ENCODE results near the gene SMCO2. TPM values are rescaled to one million over a fixed set of nuclear protein-coding genes. Genes with fewer than 3 reads are reported as not detected.

SMCO2 gene
- under 1 TPM in 1 of 2 donors, not detected in 1; 0.67 TPM for total RNA-seq
- long read RNA-seq, donor 1: 0 reads
- long read RNA-seq, donor 2: 0 reads

DNA sequence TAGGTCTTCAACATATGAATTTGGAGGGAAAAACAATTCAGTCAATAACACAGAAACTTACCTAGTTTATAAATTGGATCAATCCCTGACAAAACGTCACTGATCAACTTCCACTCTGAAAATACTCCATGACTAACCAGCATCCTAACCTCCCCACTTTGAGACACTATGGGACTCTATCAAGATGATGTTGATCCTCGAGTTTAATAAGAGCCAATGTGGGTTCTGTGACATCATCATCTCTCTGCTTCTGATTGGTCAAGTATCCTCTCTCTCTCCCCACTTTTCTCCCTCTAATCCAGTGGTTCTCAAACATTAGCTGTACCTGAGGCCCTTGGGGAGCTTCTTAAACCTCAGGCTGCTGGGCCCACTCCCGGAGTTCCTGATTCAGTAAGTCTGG, at the start of gene SMCO2:
Gene SMCO2 (plus strand): TSS at position 301 of the 400 bp plus-strand sequence. CDS start 23,896 bp downstream, outside the sequence.
- DNase-seq (ENCODE audit: low spot score): no peak
- intact Hi-C loops (cut with DNase I): no loop called here

DNA sequence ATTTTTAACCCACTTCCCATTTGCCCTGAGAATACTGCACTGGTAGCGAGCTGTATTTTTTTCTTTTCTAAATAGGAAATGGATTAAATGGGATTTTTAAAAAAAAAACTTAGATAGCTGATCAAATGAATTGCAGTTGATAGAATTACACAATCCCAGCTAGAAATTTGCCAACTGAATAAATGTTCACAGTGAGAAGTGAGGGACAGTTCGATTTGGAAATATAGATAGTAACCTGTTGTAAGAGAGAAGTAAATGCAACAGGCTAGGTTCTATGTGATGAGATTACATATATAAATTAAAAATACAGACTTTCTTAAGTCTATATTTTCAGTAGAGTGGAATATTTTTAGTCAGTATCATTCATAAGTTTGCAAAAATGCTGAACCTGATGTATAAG, 48.1 kb upstream of the SMCO2 start:
- intact Hi-C loops (cut with DNase I): loop anchor here in 1 of 2 donors (5.0 kb wide), 1 partner anchor 1624 kb away; no protein-coding TSS in a partner anchor
- DNase-seq (ENCODE audit: low spot score): no peak

DNA sequence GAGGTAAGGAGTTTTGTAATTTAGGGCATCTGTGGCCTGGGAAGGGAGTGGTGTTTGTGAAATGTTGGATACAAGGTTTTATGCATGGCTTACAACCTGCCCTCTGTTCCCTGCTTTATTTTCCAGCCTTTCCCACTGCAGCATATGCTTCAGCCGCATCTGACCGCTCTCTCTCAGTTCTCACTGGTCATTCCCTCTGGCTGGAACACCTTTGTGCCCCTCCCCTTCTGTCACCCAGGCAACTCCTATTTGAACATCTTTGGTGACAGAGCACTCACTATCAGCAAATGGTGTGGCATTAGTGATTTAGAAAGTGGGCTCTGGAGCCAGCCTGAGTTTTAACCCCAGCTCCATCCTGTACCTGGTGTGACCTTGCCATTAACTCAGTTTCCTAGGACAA, 47.5 kb upstream of the SMCO2 start:
- DNase-seq (ENCODE audit: low spot score): no peak
- intact Hi-C loops (cut with DNase I): loop anchor here in 1 of 2 donors (5.0 kb wide), 1 partner anchor 1623 kb away; no protein-coding TSS in a partner anchor

DNA sequence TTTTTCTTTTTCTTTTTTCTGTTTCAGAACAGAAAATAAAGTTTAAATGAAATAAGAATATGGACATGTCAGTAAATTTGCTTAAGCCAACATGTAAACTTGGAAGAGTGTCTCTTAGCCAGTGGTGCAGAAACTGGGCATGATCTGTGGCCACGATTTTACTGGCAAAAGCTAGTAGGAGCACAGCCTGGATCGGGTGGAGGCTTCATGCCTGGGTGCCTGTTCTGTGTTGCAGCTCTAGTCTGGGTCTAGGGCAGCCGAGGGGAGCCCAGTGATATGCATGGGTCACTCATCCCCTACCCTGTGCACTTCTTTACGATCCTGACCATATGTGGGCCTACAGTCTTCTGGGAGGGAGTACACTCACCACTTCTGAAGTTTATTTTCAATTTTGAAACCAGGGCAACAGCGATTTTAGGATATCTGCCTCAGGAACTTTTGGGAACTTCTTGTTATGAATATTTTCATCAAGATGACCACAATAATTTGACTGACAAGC, 45.6 kb upstream of the SMCO2 start:
- intact Hi-C loops (cut with DNase I): no loop called here

DNA sequence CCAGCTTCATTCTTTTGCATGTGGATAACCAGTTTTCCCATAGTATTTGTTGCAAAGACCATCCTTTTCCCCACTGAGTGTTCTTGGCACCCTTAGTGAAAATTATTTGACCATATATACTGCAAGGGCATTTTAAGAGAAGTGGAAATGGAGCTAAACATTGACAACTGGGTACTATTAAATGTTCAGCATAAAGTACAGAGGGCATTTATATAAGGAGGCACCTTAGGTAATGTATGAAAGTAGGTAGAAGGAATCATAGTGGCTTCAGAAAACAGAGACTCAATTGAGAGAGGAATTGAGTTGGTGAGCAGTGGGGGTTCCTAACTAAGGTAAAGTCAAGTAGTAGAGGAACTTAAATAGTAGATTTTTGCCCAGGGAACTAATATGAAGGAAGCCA, 34.5 kb upstream of the SMCO2 start:
- DNase-seq (ENCODE audit: low spot score): no peak
- intact Hi-C loops (cut with DNase I): no loop called here

More for the DNA sequence above, 45.6 kb upstream of the SMCO2 start:
- no peak for DNase-seq (ENCODE audit: low spot score)

DNA sequence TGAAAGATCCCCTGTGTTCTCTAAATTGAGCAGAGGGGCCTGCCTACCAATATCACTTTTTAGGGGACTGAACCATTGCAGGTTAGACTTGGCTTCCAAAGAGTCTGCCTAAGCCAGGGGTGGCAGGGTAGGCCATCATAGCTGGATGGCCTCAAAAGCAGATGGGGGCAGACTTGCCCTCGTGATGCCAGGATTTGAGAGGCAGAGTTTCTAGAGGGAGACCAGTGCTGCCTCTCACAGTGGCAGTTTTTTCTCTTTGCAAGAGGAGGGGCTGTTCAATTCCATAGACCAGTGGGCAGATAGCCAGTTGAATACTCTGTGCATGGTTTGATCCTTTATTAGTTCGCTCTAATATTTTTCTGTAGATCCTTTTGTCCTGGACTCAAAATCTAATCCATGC, 23.8 kb upstream of the SMCO2 start:
- intact Hi-C loops (cut with DNase I): loop anchor here (10.0 kb wide), 2 partner anchors 212 to 232 kb away; no protein-coding TSS in a partner anchor
- DNase-seq (ENCODE audit: low spot score): no peak

DNA sequence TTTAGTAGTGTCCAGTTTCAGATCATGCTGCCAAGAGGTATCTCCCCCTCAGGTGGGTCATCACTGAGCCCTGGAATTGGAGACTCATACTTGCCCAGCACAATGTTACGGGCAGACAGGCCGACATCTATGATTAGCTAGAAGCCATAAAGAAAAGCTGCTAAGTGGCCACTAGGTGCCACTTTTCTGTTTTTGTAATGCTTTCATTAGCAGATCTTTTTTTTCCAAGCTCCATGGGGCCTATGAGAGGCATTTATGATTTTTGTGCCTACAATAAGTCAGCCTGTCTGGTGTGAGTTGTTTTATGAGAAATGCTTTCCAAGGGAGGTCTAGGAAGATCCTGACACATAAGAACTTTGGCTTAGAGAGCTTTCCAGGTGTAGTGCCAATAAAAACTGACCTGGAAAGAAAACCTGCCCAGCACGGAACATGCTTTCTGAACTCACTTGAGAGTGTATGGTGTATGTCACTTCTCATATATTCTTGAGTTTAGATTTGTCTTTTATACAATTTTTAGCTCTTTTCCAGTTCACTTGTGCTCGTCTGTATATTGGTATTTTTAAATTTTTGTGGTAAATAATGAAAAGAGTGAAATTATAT, 21.8 kb upstream of the SMCO2 start:
- intact Hi-C loops (cut with DNase I): loop anchor here (10.0 kb wide), 2 partner anchors 210 to 230 kb away; no protein-coding TSS in a partner anchor
- no peak for DNase-seq (ENCODE audit: low spot score)

DNA sequence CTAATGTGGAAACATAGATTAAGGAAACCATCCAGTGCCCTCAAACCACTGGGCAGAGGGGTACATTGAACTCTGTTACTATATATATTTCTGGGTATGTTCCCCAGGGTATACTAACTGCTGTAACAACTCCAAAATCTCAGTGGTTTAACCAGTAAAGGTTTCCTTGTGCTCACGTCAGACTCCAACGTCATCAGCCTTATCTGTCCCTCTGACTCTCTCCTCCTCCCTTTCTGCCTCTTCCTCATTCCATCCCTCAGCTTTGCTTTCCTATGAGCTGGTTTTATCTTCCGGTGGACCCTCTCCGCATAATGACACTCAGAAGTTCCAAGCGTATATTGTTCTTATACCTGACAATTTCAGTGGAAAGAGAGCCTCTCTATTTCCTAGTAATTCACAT, 21.2 kb upstream of the SMCO2 start:
- DNase-seq (ENCODE audit: low spot score): no peak
- intact Hi-C loops (cut with DNase I): loop anchor here (10.0 kb wide), 2 partner anchors 209 to 229 kb away; no protein-coding TSS in a partner anchor

DNA sequence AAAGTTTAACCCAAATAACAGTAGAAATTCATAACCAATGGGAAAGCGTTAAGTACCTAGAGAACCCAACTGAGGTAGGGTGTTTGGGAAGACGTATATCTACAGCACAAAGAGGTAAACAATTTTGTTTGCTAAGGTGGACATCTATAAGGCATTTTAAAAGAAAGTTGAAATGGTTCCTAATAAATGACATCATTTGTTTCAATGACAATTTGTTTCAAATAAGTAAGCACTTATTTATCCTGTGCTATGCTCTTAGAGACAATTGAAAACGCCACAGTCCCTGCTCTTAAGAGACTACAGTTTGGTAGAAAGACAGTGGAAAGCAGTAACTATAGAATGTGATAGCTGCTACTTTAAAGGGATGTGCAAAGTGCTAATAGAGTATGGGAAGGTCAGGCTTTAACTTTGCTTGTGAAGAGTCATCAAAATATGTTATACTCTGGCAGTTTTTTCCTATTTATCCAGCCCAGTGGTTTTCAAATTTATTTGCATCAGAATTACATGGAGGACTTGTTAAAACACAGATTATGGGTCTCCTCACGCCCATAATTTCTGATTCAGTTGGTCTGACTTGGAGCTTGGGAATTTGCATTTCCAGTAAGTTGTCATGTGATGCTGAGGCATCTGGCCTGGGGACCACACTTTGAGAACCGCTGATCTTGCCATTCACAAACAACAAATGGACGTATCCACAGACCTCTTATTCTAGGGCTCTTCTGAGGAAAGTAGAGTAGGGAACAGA, 19.6 kb upstream of the SMCO2 start:
- DNase-seq (ENCODE audit: low spot score): no peak
- intact Hi-C loops (cut with DNase I): loop anchor here (10.0 kb wide), 2 partner anchors 208 to 228 kb away; no protein-coding TSS in a partner anchor

DNA sequence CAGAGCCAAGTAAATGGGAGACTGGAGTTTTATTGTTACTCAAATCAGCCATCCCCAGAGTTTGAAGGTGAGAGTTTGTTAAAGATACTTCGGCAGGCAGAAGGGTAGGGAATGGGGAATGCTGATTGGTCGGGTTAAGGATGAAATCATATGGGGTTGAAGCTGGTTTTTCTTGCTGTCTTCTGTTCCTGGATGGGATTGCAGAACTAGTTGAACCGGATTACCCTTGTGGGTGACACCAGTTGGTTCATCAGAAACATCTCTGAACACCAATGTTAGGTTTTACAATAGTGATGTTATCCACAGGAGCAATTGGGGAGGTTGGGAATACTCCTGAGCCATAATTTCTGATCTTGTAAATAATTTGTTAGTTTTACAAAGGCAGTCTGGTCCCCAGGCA, 18.7 kb upstream of the SMCO2 start:
- intact Hi-C loops (cut with DNase I): loop anchor here (10.0 kb wide), 2 partner anchors 207 to 227 kb away; no protein-coding TSS in a partner anchor
- DNase-seq (ENCODE audit: low spot score): no peak

DNA sequence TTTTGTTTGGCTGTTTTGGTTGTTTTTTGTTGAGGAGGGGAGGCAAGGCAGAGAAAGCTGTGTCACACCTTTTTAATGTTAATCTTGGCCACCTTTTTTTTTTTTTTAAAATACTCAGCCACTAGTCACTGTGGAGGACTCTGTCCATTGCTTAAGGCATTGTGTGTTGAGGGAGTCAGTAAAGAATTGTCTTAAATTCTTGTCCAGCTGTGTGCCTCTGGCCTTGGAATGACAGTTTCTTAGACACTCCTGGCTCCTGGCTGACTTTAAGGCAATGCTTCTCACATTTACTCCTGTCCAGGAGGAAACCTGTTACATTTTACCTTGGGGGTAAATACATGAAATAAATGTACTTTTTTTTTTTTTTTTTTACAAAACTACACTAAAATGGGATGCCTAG, 18.1 kb upstream of the SMCO2 start:
- intact Hi-C loops (cut with DNase I): loop anchor here (10.0 kb wide), 2 partner anchors 206 to 226 kb away; no protein-coding TSS in a partner anchor

DNA sequence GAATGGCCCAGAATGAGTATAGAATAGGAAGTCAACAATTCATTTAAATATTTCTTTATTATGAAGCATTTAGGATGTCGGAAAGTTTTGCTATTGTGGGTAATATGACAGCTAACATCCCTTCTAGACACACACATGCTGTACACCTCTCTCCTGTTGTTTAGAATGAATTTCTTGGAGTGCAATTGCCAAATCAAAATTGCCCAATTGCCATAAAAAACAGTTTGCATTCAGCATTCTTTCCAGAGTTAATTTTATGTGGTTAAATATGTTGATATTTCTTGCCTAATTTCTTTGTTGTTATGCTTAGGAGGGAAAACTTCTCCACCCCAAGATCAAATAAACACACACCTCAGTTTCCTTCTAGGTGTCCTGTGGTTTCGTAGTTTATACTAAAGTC, 16.9 kb upstream of the SMCO2 start:
- intact Hi-C loops (cut with DNase I): loop anchor here (10.0 kb wide), 2 partner anchors 205 to 225 kb away; no protein-coding TSS in a partner anchor
- no peak for DNase-seq (ENCODE audit: low spot score)

More for the DNA sequence above, 18.1 kb upstream of the SMCO2 start:
- DNase-seq (ENCODE audit: low spot score): no peak

DNA sequence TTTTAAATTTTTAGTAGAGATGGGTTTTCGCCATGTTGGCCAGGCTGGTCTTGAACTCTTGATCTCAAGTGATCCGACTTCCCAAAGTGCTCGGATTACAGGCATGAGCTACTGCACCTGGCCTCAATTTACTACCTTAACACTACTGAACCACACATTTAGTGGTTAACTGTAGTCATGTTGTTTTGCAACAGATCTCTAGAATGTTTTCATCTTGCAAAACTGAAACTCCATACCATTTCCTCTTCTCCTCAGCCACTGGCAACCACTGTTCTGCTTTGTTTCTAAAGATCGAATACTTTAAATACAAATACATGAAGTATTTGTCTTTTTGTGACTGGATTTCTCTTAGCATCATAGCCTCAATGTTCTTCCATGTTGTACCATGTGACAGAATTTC, 15.4 kb upstream of the SMCO2 start:
- intact Hi-C loops (cut with DNase I): loop anchor here in 1 of 2 donors (10.0 kb wide), 1 partner anchor 204 kb away; no protein-coding TSS in a partner anchor
- no peak for DNase-seq (ENCODE audit: low spot score)

DNA sequence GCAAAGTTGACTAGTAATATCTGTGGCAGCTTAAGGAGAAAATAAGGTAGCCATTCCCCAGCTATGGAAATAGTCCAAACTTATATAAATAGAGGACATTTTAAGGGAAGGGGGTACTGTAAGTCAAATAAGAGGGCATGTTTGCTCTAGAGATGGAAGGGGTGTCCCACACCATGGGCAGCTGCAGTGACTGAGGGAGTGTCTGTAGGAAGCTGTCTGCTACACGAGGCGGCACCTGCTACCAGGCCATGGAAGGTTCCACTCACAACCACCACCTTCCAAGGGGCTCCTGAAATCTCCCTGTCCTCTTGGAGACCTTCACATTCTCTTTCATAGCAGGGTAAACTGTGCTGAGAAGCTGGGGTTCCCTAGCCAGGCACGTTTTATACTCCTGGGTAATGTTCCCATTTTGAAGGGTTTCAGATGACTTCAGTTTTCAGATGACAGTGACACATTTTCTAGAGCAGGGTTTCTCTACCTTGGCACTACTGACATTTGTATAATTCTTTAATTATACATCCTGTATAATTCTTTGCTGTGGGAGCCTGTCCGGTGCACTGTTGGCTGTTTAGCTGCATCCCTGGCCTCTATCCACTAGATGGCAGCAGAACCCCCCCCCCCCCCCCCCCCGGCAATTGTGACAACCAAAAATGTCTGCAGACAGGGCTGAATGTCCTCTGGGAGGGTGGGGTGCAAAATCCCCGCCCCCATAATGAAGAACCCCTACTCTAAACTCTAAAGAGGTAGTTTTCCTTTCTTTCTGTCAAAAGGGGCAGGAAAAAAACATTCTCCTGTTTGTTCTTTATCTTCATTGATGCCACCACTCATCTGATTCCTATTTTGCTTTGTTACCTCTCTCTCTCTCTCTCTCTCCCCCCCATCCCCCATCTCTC, 11.6 kb upstream of the SMCO2 start:
- DNase-seq (ENCODE audit: low spot score): no peak
- intact Hi-C loops (cut with DNase I): loop anchor here in 1 of 2 donors (10.0 kb wide), 1 partner anchor 200 kb away; no protein-coding TSS in a partner anchor

DNA sequence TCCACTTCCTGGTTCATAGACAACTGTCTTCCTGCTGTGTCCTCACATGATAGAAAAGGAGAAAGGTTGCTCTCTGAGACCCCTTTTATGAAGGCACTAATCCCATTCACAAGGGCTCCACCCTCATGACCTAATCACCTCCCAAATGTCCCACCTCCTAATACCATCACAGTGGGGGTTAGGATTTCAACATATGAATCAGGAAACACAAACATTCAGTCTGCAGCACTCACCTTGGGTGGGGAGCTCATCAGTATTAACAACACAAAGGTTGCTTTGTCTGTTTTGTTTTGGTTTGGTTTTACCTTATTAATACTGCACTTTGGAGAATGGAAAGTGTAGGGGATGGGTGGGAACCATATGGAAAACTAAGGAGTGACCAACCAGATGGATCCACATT, 10.5 kb upstream of the SMCO2 start:
- no peak for DNase-seq (ENCODE audit: low spot score)
- intact Hi-C loops (cut with DNase I): loop anchor here in 1 of 2 donors (10.0 kb wide), 1 partner anchor 199 kb away; no protein-coding TSS in a partner anchor

DNA sequence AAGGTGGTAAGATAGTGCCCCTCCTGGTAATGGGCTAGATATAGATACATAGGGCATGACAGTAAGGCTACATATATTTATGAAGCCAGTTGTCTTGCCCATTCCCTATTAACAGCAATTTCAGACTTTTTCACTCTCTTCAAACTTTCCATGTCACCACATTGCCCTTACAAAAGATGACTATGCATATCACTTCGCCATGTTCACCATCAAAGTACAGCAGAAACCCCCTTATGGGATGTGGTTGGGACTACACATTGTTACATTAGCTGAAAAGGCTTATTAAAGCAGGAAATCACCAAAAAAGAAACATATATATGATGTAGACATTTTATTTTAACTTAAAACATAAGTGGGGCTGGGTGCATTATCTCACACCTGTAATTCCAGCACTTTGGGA, 9.8 kb upstream of the SMCO2 start:
- DNase-seq (ENCODE audit: low spot score): no peak
- intact Hi-C loops (cut with DNase I): loop anchor here in 1 of 2 donors (10.0 kb wide), 1 partner anchor 198 kb away; no protein-coding TSS in a partner anchor

DNA sequence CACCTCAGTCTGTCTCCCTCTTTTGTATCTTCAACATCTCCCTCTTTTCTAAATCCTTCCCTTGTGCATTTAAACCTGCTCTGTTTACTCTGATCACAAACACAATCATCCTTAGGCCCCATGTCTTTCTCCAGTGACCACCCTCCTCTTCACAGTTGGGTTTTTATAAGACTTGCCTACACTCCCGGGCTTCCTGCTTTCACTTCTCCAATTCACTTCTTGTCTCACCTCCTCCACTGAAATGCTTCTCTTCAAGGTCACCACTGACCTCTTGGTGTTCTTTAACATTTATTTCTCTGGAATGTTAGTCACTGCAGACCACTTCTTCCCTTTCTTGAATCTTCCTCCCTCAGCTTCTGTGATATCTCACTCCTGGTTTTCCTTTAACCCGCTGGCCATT, 8.7 kb upstream of the SMCO2 start:
- no peak for DNase-seq (ENCODE audit: low spot score)
- intact Hi-C loops (cut with DNase I): loop anchor here in 1 of 2 donors (10.0 kb wide), 1 partner anchor 197 kb away; no protein-coding TSS in a partner anchor

DNA sequence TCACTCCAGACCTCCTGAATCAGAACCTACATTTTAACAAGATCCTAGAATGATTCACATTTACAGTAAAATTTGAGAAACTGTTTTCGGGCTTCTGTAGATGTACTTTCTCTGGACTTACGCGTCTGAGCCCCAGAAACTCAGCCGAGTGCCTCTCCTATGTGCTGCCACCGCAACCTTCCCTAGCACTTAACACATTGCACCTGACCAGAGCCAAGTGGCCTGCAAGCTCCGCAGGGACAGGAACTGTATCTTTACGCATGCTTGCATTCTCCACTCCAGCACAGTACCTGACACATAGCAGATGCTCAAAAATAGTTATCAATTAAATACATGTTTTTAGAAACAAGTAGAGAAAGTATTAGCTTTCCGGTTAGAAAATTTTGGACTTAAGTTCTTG, 1.2 kb downstream of the SMCO2 start:
- DNase-seq (ENCODE audit: low spot score): no peak
- intact Hi-C loops (cut with DNase I): no loop called here

DNA sequence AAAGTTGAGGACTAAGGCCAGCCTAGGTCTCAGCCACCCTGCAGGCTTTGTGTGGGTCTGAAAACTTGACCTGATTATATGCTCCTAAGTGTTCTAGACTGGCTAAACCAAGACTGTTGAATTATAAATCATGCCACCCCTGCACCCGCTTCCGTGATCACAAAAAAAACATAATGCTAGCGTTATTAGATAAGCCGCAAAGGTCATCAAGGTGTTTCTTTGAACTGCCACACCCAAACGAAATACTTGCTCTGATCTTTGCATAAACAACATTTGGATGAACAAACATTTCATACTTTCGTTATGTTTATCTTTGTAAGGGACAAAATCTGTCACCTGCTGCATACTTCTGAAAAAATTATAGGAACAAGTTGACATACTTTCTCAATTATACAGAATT, 2.5 kb downstream of the SMCO2 start:
- intact Hi-C loops (cut with DNase I): no loop called here

More for the DNA sequence above, 2.5 kb downstream of the SMCO2 start:
- no peak for DNase-seq (ENCODE audit: low spot score)
